OCI-LY3 (cell line): ENCODE results near the gene UST.

Experiments used
- H2AFZ ChIP-seq: fragments of 200-600, 300-600 bp; shearing (Covaris generic); 2 replicates; pipeline ENCODE4 v1.6.0; 2014; ENCODE audit warnings: antibody characterized with exemption, low read depth, low read length
- H3K27ac ChIP-seq: fragments of 200-600, 300-600 bp; sonication (generic); 2 replicates; pipeline ENCODE4 v1.5.1; 2014; ENCODE audit warnings: mild to moderate bottlenecking, low read length, moderate library complexity, mixed read lengths
- H3K27me3 ChIP-seq: fragments of 200-600, 300-600 bp; sonication (generic); 2 replicates; pipeline ENCODE4 v1.6.1; 2014; ENCODE audit warnings: low read depth, low read length, mixed read lengths
- H3K36me3 ChIP-seq: fragments of 200-600, 300-600 bp; sonication (generic); replicated peaks from 2 replicates; pipeline ENCODE3; 2014; ENCODE audit warnings: low read depth, low read length, mixed read lengths
- H3K4me1 ChIP-seq: fragments of 300-600, 200-600 bp; sonication (generic); 2 replicates; pipeline ENCODE4 v1.6.1; 2014; ENCODE audit warnings: low read length, mixed read lengths
- H3K4me2 ChIP-seq: fragments of 200-600, 300-600 bp; sonication (generic); 2 replicates; pipeline ENCODE4 v1.6.1; 2014; ENCODE audit warnings: low read length, mixed read lengths
- H3K4me3 ChIP-seq: fragments of 300-600, 200-600 bp; sonication (generic); 2 replicates; pipeline ENCODE4 v1.5.1; 2014; ENCODE audit warnings: antibody characterized with exemption, mild to moderate bottlenecking, low read length, moderate library complexity
- H3K79me2 ChIP-seq: fragments of 300-600, 200-600 bp; shearing (Covaris generic); 2 replicates; pipeline ENCODE4 v1.6.1; 2014; ENCODE audit warnings: mild to moderate bottlenecking, low read length, mixed read lengths
- H3K9ac ChIP-seq: fragments of 300-600, 200-600 bp; shearing (Covaris generic); 2 replicates; pipeline ENCODE4 v1.6.0; 2014; ENCODE audit warnings: mild to moderate bottlenecking, low read length, moderate library complexity
- H3K9me3 ChIP-seq: fragments of 200-600, 300-600 bp; shearing (Covaris generic); 2 replicates; pipeline ENCODE4 v1.6.1; 2014; ENCODE audit warnings: low read length, mixed read lengths; ENCODE audit not compliant: insufficient read depth
- H4K20me1 ChIP-seq: fragments of 200-600, 300-600 bp; sonication (generic); 2 replicates; pipeline ENCODE4 v1.6.1; 2016; ENCODE audit warnings: low read length, mixed read lengths; ENCODE audit not compliant: insufficient read depth
- EZH2phosphoT487 ChIP-seq: fragments of 200-600 bp; shearing (Covaris generic); IDR thresholded peaks from 2 replicates; pipeline ENCODE4 v1.6.1; 2018; ENCODE audit warnings: antibody characterized with exemption, mixed run types, low read depth
- TF ChIP-seq, protein P1 (sequence below): fragments of 200-600, 300-600 bp; sonication (generic); IDR thresholded peaks from 2 replicates; pipeline ENCODE4 v1.5.1; 2014; ENCODE audit warnings: antibody characterized with exemption, low read length, low read depth

Gene UST

DNA sequence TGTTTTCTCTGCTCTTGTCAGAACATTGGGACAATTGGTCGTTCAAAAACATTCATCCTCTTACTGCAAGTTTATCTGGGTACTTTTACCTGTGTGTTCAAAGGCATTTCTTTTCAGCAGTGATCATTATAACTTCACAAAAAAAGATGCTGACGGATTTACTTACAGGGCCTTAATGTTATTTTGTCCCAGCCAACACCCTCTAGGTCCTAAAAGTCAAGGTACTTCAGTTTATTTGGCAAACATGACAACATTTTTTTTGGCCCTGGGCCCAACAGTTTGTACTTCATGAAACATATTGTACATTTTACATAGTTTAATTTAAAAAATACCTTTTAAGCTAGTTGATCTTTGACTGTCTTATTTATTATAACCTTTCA is 329.5 kb downstream of the UST start:
- H3K4me1 ChIP-seq = peaks cover 26% of the 10 kb centered on the region
- no peak for TF ChIP-seq EZH2phosphoT487
- TF ChIP-seq, protein P1, sequence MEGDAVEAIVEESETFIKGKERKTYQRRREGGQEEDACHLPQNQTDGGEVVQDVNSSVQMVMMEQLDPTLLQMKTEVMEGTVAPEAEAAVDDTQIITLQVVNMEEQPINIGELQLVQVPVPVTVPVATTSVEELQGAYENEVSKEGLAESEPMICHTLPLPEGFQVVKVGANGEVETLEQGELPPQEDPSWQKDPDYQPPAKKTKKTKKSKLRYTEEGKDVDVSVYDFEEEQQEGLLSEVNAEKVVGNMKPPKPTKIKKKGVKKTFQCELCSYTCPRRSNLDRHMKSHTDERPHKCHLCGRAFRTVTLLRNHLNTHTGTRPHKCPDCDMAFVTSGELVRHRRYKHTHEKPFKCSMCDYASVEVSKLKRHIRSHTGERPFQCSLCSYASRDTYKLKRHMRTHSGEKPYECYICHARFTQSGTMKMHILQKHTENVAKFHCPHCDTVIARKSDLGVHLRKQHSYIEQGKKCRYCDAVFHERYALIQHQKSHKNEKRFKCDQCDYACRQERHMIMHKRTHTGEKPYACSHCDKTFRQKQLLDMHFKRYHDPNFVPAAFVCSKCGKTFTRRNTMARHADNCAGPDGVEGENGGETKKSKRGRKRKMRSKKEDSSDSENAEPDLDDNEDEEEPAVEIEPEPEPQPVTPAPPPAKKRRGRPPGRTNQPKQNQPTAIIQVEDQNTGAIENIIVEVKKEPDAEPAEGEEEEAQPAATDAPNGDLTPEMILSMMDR = no peak
- no peak overlapping the region for H3K27ac ChIP-seq
- peaks cover 3% of the 10 kb centered on the region for H3K36me3 ChIP-seq
- no peak overlapping the region for H3K4me3 ChIP-seq
- H2AFZ ChIP-seq = no peak overlapping the region
- H3K27me3 ChIP-seq = no peaks in the 10 kb centered on the region
- no peaks in the 10 kb centered on the region for H3K9me3 ChIP-seq
- H4K20me1 ChIP-seq = no peaks in the 10 kb centered on the region
- H3K9ac ChIP-seq = no peak overlapping the region
- H3K4me2 ChIP-seq = no peak overlapping the region
- H3K79me2 ChIP-seq = no peaks in the 10 kb centered on the region

DNA sequence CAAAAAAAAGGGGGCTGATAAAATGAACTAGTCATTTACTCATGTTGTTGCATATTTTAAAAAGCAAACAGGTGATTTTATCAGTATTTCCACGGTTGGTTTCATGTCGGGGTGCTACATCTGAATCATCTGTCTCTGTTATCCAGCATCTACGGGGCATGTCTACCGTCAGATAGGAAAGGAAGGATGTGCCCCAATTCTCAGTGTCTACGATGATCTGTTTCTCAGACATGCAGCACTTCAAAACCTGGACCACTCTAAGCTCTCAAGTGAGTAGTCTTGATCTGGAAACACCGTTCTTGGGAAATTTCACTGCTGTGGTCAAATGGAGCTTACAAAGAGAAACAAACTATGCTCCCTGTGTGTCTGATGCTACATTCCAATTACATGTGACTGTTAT is 330.4 kb downstream of the UST start:
- Histone ChIP-seq H3K9me3 (no peaks in the 10 kb centered on the region), H4K20me1 (no peaks in the 10 kb centered on the region), H3K4me2 (no peak overlapping the region), H3K4me1 (peaks cover 34% of the 10 kb centered on the region), H3K79me2 (no peaks in the 10 kb centered on the region), H3K36me3 (peaks cover 3% of the 10 kb centered on the region), H2AFZ (no peak overlapping the region), H3K27me3 (no peaks in the 10 kb centered on the region), H3K27ac (no peak overlapping the region), H3K9ac (no peak overlapping the region), H3K4me3 (no peak overlapping the region)
- TF ChIP-seq, protein P1 = no peak
- no peak for TF ChIP-seq EZH2phosphoT487

DNA sequence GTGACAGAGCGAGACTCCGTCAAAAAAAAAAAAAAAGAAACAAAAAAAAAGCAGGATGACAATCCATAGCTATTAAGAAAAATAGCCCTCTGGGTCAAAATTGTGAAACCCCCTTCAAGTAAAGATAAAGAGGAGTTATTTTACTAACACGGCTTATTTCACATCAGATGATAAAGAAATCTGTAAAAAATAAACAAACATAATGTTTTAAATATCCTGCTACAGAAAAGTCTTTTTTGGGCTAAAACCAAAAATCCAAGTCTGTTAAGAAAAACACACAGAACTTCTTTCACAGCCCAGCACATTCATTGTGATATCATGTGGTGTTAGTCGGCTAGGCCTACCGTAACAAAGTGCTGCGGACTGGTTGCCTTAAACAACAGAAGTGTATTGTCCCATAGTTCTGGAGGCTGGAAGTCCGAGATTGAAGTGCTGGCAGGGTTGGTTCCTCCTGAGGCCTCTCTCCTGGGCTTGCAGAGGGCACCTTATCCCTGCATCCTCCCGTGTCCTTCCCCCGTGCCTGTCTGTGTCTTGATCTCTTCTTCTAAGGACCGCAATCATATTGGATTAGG is 331.5 kb downstream of the UST start:
- no peak overlapping the region for H3K4me3 ChIP-seq
- H4K20me1 ChIP-seq = no peaks in the 10 kb centered on the region
- H3K27ac ChIP-seq = no peak overlapping the region
- H3K4me1 ChIP-seq = peaks cover 42% of the 10 kb centered on the region
- H3K9ac ChIP-seq = no peak overlapping the region
- no peak overlapping the region for H2AFZ ChIP-seq
- no peaks in the 10 kb centered on the region for H3K9me3 ChIP-seq
- H3K36me3 ChIP-seq = peaks cover 3% of the 10 kb centered on the region
- H3K27me3 ChIP-seq = no peaks in the 10 kb centered on the region
- no peak for TF ChIP-seq EZH2phosphoT487
- TF ChIP-seq, protein P1 = no peak
- H3K4me2 ChIP-seq = no peak overlapping the region
- no peaks in the 10 kb centered on the region for H3K79me2 ChIP-seq

DNA sequence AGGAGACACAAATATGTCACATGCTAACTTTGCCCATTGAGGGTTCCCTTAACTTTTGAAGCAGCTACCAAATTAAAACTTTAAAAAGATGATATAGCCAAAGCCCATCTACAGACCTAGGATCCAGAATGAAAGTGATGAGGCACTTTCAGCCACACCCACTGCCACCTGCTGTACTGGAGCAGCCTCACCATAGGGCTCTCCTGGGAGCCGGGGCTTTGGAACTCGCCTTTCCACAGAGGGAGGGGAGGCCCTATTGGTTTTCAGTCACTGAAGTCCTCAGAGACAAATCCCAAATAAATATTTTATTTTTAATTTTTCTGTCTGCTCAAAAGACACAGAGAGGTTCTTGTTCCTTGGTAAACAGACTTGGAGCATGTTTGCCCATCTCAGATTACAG is 332.6 kb downstream of the UST start:
- peaks cover 50% of the 10 kb centered on the region for H3K4me1 ChIP-seq
- H3K27ac ChIP-seq = peak overlapping the region; percentile 59
- no peak overlapping the region for H2AFZ ChIP-seq
- H3K4me2 ChIP-seq = peak overlapping the region; percentile 41
- peaks cover 3% of the 10 kb centered on the region for H3K36me3 ChIP-seq
- peak overlapping the region; percentile 46; the same call in 1 of the 2 replicates for H3K9ac ChIP-seq
- H3K4me3 ChIP-seq = no peak overlapping the region
- TF ChIP-seq, protein P1 = no peak
- no peak for TF ChIP-seq EZH2phosphoT487
- no peaks in the 10 kb centered on the region for H3K79me2 ChIP-seq
- H3K9me3 ChIP-seq = no peaks in the 10 kb centered on the region
- H4K20me1 ChIP-seq = no peaks in the 10 kb centered on the region
- H3K27me3 ChIP-seq = no peaks in the 10 kb centered on the region
